Measurements from ENCODE around the gene SCRT2. TPM values are rescaled to one million over a fixed set of nuclear protein-coding genes. Genes with fewer than 3 reads are reported as not detected.

The SCRT2 gene
- total RNA-seq = not detected in 2 replicates

GRCh38 chr20:675453-676314 lies at the start of gene SCRT2:
Gene SCRT2 (minus strand): TSS chr20:675802. CDS start chr20:675601, 201 bp downstream.

GRCh38 chr20:653110-653589 lies 22.5 kb downstream of the SCRT2 start, which contains the start of gene SRXN1:
Gene SRXN1 (minus strand): TSS chr20:653200. CDS start chr20:653185, 15 bp downstream.

Other genes starting within 250 kb of the SCRT2 start
- gene TBC1D20, start 213.3 kb downstream of the SCRT2 start, total RNA-seq = 32.7 and 46.8 TPM in 2 replicates
- 75.8 and 93.0 TPM in 2 replicates for gene CSNK2A1, start 132.0 kb downstream of the SCRT2 start, total RNA-seq
- gene TCF15, start 65.5 kb downstream of the SCRT2 start, total RNA-seq = not detected in 2 replicates
- gene SRXN1, start 22.6 kb downstream of the SCRT2 start, total RNA-seq = 51.6 and 86.8 TPM in 2 replicates
- not detected in 2 replicates for gene SLC52A3, start 92.7 kb upstream of the SCRT2 start, total RNA-seq
- gene FAM110A, start 157.9 kb upstream of the SCRT2 start, total RNA-seq = 1.4 and 1.8 TPM in 2 replicates
- gene ANGPT4, start 240.5 kb upstream of the SCRT2 start, total RNA-seq = not detected in 2 replicates